HEK293 (cell line): ENCODE data around the gene ATP12A.
"Not testable (repeated sequence)": the region's sequence is repeated elsewhere in the genome, so short reads cannot be mapped to it uniquely, and the experiment has no call there.

Experiments
- WT1 ChIP-seq: fragments of 450-650 bp; formaldehyde crosslinking; IDR thresholded peaks from 2 replicates; pipeline ENCODE4 v1.5.1; 2016; ENCODE audit warnings: missing biosample characterization, missing genetic modification characterization
- ZBTB21 ChIP-seq: fragments of 450-650 bp; formaldehyde crosslinking; IDR thresholded peaks from 2 replicates; pipeline ENCODE4 v1.5.1; 2017; ENCODE audit warnings: missing biosample characterization, missing genetic modification characterization
- ZNF530 ChIP-seq: fragments of 450-650 bp; formaldehyde crosslinking; IDR thresholded peaks from 2 replicates; pipeline ENCODE4 v1.5.1; 2016; ENCODE audit warnings: low read depth, missing biosample characterization, missing genetic modification characterization
- TF ChIP-seq, protein P1 (sequence below): fragments of 450-650 bp; formaldehyde crosslinking; IDR thresholded peaks from 2 replicates; pipeline ENCODE4 v1.5.1; 2016; ENCODE audit warnings: missing biosample characterization, missing genetic modification characterization

DNA sequence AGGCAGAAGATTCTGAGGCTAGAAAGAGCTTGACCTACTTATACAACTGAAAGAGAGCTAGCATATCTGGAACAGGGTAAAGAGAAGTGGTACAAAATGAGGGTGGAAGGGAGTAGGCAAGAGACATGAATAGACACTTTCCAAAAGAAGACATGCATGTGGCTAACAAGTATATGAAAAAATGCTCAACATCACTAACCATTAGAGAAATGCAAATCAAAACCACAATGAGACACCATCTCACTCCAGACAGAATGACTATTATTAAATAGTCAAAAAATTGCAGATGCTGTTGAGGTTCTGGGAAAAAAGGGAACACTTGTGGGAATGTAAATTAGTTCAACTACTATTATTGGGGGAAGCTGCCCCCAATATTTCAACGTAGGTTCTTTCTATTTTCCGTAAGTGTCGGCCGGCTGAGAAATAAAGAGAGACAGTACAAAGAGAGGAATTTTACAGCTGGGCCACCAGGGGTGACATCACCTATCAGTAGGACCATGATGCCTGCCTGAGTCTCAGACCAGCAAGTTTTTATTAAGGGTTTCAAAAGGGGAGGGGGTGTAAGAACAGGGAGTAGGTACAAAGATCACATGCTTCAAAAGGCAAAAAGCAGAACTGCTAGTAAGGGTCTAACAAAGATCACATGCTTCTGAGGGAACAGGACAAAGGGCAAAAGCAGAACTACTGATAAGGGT lies 50.8 kb downstream of the ATP12A start:
- not testable (repeated sequence) for TF ChIP-seq WT1 (tag by site-specific recombination); ZNF530 (tag by site-specific recombination); ZBTB21
- TF ChIP-seq, protein P1, sequence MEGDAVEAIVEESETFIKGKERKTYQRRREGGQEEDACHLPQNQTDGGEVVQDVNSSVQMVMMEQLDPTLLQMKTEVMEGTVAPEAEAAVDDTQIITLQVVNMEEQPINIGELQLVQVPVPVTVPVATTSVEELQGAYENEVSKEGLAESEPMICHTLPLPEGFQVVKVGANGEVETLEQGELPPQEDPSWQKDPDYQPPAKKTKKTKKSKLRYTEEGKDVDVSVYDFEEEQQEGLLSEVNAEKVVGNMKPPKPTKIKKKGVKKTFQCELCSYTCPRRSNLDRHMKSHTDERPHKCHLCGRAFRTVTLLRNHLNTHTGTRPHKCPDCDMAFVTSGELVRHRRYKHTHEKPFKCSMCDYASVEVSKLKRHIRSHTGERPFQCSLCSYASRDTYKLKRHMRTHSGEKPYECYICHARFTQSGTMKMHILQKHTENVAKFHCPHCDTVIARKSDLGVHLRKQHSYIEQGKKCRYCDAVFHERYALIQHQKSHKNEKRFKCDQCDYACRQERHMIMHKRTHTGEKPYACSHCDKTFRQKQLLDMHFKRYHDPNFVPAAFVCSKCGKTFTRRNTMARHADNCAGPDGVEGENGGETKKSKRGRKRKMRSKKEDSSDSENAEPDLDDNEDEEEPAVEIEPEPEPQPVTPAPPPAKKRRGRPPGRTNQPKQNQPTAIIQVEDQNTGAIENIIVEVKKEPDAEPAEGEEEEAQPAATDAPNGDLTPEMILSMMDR (tag by site-specific recombination): not testable (repeated sequence)
